Hematopoietic multipotent progenitor cell treated with erythropoietin and hydrocortisone succinate and interleukin-3 and kit ligand, for 15 days (in vitro differentiated cells): ENCODE data around the gene PPFIA3.
"Not testable (repeated sequence)": the region's sequence is repeated elsewhere in the genome, so short reads cannot be mapped to it uniquely, and the experiment has no call there.

Experiments used
- DNase-seq: peaks from one replicate; pipeline ENCODE4 v3.0.0-alpha.2; 2015; ENCODE audit warnings: low spot score

The PPFIA3 gene

DNA sequence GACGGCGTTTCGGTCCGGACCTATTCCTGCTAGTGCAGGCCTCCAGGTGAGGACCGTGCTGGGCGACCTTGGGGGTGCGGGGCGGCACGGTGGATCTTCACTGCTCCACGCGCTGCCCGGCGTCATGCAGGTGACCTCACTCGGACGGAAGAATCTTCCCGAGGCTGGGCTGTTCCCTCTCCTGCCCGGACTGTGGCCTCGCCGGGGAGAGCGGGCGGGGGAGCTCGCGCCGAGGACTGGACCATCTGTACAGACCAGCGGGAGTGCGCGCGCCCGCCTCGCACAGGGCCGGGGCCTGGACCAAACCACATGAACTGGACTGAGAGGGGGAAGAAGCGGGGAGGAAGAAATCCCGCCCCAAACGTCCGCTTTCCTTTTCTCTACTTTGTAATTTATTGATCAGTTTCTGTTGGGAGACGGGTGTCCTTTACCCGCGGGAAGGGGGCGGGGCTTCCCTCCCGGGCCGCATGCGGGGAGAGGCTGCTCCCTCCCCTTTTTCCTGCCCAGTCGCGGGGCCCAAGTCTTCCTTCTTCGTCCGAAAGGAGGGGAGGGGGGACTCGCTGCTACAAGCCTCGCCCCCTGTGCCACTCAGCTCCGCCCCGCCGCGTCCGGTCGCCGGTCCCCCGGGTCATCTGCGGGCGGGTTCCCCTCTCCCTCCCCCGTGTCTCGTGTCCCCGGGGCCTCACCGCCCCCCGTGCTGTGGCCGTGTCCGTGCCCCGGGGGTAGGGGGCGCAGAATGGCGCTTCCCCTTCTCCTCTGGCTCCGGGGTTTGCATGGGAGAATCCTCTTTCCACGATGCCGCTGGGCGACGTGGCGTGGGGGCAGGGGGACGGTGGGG lies 31.0 kb downstream of the PPFIA3 start:
- DNase-seq, result peak; percentile 55

DNA sequence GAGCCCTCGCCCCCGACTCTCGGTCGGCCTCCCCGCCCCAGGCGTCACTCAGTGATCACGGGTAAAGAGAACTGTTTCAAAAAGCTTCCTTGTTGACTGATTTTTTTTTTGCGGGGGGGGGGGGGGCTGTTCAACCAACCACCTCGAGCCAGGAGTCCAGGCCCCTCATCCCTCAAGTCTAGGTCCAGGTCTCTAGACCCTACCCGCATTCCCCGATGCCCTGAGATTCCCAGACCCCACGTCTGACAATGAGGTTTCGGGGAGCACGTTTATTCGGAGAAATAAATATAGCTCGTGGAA lies 31.6 kb downstream of the PPFIA3 start:
- no peak for DNase-seq

DNA sequence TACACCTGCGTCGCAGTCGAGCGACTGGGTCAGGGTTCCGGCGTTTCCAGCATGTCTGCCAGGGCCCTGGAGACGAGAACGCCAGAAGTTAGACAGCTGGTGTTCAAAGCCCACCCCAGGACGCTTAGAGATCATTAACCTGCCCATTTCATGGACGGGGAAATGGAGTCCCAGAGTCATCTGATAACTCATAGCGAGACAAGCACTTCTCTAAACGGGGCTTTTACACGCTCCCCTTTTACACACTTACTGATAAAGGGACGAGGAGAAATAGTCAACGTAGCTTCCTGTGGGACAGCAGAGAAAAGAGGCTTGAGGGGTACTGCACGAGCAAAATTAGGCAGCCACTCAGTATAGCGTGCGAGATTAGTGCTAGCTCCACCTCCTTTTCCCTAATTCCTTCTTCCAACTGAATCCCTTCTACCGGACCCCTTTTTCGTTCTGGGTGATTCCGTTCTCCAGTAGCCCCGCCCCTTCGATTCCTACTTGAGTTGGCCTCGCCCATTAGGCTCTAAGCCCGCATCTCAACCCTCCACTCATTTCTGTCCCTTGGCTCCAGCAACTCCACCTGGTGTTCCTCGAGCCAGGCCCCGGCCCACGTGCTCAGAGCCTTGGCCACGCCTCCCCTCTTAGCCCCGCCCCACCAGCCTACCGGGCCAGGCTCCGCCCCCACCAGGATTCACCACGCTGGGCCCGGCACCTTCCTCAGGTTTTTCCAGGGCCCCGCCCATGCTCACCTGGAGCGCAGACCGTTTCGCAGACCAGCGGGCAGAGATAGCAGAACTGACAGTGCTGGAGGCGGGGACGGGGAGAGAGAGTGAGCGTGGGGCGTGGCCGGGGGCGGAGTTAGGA lies 32.1 kb downstream of the PPFIA3 start:
- DNase-seq, result peak; percentile 46

DNA sequence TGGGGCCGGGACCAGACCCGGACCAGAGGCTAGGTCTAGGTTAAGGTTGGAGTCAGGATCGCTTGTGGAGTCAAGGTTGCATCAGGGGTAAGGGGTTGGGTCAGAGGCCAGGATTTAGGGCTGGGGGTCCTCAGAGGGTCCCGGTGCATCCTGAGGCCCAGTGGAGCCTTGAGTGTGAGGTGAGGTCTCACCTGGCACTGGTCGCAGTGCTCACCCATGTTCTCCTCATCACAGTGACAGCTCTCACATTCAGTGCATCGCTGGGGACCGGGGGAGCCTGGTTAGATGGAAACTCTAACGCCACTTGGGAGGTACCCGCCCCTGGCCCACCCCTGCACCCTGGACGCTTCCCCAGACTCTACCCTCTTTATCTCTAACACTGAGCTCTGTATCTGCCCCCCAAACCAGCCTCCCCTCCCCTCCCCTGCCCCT lies 32.8 kb downstream of the PPFIA3 start:
- DNase-seq, result no peak

DNA sequence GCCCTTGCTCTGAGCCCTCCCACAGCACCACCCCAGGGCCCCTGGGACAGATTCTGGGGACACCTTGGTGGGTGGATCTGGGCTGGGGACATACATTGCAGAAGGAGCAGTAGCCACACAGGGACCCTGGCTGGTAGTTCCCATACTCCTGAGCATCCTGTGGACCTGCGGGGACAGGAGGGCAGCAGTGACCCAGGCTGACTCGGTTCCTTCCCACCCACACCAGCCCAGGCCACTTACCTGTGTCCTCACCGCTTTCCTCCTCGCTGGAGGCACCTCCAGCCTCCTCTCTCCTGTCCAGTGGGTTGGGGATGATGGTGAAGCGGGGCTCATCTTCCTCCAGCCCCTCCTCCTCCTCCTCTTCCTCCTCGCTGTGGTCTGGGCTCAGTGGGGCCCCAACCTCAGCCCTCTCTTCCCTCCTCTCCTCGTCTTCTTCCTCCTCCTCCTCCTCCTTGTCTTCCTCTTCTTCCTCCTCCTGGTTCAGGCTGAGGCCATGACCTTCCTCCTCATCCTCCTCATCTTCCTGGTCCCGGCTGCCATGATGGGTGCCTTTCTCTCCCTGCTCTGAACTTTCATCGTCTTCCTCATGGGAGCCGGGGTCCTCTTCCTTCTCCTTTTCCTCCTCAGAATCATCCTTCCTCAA lies 33.9 kb downstream of the PPFIA3 start:
- DNase-seq, result no peak

DNA sequence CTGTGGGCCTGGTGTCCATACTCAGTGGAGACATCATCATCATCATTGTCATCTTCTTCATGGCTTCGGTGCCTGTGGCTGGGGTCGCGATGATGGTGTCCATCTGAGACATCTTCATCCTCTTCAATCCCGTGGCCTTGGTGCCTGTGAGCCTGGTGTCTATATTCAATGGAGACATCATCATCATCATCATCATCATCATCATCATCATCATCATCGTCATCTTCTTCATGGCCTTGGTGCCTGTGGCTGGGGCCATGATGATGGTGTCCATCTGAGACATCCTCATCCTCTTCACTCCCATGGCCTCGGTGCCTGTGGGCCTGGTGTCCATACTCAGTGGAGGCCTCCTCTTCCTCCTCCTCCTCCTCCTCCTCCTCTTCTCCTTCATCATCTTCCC lies 34.9 kb downstream of the PPFIA3 start:
- DNase-seq, result no peak

DNA sequence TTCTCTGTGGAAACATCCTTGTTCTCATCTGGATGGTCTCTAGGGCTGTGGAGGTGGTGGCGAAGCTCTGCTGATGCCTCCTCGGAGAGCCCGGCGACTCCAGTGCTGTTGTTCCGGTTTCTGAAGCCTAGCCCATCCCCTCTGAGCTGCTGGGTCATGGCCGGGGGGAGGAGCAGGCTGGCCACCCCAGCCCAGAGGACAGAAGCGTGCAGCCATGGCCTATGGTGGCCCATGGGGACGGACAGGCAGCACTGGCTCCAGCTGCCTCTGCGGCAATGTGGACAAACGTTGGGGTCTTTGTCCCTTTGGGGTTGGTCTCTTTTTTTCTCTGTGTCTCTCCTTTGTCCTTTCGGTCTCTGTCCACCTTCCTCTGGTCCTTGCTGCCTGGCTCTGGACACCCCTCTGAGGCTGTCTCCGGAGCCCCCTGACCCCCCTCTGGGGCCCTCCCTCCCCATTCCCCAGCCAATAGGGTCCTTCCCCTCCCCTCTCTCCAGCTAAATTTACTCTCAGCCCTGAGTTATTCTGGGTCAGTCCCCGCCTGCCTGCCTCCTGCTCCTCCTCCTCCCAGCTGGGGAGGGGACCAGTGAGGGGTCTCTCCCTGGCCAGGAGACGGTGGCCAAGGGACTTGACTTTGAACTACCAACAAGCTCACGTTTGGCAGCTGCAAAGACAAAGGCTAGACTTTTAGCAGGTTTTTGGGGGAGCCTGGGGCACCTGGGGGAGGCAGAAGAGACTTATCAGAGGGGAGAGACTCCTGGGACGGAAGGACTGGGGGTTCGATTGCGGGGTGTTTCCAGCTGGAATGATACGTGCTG lies 35.9 kb downstream of the PPFIA3 start, which contains the start of gene HRC:
HRC (minus strand) TSS at position 392 of the 815 bp plus-strand sequence; CDS start at position 233, 159 bp downstream.
- no peak for DNase-seq

DNA sequence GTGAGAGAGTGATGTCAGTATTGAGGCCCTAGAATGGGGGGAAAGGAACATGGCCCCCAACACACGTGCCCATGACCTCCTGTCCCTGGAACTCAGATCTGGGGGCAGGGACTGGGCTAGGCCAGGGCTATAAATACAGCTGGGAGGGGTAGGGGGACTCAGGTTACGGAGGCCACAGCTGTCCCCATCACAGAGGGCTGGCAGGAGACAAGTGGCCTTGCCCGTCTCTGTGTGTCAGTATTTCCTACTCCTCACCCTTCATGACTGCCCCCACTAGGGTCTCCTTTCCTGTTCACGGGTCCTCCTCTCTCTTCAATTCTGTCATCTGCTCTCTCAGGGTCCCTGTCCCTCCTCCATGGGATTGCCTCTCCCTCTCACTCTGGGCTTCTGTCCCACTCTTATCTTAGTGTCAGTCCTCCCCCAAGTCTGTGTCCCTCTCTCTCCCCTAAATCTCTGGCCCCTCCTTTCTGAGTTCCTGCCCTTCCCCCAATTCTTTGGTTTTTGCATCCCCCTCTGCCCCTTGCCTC lies 36.5 kb downstream of the PPFIA3 start:
- DNase-seq, result no peak

DNA sequence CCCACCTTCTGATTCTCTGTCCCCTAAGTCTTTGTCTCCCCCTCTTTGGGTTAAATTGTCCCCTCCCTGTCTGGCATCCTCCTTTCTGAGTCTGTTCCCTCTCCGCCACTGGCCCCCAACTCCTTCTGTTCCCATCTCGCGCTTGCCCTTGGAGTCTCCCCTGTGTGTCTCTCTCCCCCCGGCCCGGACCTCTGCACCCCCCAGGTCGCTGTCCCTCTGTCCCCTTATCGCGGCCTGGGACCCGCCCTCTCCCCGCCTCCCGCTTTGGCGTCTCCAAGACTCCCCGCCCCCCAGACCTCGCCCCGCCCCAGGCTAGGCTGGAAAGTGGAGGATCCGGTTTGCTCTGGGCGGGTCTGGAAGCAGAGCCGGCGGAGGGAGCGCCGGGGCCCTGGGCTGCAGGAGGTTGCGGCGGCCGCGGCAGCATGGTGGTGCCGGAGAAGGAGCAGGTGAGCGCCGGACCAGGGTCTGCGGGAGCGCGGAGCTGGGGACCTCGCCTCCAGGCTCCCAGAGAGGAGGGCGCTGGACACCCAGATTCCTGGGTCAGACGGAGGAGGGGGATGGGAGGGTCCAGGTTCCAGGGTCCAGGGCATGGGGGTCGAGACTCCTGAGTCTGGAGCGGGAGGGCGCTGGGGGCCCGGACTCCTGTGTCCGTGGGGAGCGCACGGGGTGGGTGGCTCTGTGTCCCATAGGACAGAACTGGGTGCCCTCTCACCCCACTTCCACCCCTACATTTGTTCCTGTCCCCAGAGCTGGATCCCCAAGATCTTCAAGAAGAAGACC lies 38.3 kb downstream of the PPFIA3 start, which contains the start of gene TRPM4:
TRPM4 (plus strand) TSS at position 348 of the 780 bp plus-strand sequence; CDS start at position 423, 75 bp downstream.
- peak; percentile 25 for DNase-seq

DNA sequence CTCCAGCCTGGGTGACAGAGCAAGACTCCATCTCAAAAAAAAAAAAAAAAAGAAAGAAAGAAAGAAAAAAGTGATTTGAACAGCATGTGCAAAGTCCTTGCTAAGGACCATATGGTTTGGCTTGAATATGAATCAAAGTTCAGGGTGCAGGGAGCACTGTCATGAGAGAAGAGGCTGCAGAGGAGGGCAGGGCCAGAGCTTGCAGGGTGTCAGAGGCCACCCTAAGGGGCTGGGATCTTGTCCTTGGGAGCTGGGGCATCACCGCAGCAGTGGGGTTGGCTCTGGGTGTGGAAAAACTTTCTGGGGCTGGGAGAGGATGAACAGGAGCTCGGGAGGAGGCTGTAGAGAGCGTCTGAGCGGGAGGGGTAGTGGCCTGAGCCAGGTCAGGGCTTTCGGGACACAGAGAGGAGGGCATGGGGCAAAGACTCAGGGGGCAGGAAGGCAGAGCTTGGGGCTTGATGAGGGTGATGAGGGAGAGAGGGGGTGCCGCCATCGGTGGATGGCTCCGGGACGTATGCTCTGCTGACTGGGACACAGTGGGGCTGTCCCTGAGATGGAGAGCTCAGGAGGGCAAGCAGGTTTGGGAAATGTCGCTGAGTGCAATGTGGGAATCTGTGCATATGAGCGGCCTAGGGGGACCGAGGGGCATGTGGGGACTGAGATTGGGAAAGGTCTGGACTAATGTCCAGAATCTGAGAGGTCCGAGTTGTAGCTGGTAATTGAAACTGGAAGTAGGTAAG lies 41.3 kb downstream of the PPFIA3 start:
- DNase-seq, result no peak

DNA sequence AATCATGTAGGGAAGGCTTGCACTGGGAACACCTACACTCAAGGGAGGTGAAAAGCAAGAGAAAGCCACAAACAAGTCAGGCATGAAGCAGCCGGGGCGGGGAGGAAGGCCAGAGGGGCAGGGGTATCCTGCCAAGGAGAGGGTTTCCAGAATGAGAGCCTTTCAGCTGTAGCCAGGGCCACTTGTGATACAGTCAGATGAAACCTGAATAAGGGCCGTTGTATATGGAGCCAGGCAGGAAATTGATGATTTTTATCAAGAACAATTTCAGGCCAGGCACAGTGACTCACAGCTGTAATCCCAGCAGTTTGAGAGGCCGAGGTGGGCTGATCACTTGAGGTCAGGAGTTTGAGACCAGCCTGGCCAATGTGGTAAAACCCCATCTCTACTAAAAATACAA lies 42.6 kb downstream of the PPFIA3 start:
- no peak for DNase-seq

DNA sequence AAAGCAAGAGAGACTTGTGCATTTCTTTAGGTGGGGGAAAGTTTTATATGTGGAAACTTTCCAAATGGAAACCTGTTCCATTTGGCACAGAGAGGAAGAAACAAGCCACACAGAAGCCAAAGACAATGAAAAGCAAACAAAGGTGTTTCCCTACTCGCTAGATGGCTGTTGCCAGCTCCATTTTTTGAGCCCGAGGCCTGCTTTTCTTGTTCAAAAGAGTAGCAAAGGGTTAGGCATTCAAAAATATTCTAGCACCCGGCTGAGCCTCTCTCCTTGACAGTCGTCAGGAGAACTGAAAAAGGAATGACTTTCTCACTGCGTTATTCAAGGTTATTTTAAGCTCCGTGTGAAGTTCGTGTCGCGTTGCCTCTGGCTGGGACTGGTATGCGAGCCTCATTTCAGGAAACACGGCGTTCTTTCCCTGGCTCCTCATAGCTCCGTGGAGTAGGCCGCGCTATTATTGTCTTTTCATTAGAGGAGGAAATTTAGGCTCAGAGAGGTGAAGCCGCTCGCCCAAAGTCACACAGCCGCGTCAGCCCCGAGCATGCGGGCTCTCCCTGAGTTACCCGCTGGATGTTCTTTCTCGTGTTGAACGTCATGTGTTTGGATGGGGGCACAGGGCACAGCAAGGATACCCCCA lies 45.9 kb downstream of the PPFIA3 start:
- DNase-seq, result no peak

DNA sequence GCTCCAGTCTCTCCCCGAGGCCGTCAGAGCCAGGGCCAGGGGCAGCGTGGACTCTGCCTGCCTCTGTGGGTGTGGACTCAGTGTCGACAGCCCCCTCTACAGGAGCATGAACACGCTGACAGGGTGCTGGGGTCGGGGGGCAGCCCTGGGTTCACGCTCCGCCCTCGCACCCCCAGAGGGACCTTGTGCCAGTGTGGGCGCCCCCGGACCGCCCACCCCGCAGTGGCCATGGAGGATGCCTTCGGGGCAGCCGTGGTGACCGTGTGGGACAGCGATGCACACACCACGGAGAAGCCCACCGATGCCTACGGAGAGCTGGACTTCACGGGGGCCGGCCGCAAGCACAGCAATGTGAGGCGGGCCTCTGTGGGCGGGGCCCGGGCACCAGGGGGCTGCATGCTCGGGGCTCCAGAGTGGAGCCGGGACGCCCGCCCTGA lies 46.5 kb downstream of the PPFIA3 start:
- no peak for DNase-seq

DNA sequence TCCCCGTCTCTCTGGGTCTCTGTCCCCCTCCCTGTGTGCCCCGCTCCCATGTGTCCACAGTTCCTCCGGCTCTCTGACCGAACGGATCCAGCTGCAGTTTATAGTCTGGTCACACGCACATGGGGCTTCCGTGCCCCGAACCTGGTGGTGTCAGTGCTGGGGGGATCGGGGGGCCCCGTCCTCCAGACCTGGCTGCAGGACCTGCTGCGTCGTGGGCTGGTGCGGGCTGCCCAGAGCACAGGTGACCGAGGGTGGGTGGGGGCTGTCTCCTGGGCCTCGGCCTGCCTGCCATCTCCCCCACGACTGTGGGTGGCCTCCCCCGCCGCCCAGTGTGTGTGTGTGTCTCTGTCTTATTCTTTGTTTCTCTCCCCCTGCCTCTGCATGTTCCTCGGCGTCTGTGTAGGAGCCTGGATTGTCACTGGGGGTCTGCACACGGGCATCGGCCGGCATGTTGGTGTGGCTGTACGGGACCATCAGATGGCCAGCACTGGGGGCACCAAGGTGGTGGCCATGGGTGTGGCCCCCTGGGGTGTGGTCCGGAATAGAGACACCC lies 48.6 kb downstream of the PPFIA3 start:
- no peak for DNase-seq

DNA sequence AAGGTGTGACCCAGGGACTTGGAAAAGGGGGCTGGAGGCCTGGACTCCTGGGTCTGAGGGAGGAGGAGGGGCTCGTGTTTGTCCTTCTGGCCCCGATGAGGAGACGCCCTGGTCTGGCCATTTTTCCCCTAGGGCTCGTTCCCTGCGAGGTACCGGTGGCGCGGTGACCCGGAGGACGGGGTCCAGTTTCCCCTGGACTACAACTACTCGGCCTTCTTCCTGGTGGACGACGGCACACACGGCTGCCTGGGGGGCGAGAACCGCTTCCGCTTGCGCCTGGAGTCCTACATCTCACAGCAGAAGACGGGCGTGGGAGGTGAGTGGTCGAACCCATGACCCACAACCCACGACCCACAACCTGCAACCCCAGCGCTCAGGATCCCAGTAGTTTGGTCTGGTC lies 49.1 kb downstream of the PPFIA3 start:
- no peak for DNase-seq

DNA sequence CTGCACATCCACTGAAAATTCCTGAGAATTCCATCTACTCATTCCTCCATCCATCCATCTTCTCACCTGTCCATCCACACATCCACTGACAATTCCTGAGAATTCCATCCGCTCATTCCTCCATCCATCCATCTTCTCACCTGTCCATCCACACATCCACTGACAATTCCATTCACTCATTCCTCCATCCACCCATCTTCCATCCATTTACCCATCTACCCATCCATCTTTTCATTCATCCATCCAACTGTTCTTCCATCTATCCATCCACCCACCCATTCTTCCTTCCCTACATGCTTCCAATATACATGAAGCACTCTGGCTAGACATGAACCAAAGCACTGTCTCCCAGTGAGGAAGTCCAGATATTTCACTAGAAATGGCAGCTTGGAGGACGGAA lies 53.9 kb downstream of the PPFIA3 start:
- no peak for DNase-seq

DNA sequence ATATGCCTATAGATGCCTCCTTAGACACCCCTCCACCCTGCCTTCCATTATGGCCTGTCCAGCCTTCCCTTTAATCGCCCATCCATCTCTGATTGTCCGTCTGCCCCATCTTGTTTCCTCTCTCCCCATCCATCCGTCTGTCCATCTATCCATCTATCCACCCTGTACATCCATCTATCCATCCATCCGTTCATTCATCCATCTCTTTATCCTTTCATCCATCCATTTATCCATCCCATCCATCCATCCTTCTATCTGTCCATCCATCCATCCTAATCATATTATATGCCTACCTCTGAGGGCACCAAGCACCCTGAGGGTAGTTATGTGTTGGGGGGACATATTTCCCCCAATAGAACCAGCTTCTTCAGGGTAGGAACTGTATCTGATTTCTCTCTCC lies 61.3 kb downstream of the PPFIA3 start:
- DNase-seq, result no peak

DNA sequence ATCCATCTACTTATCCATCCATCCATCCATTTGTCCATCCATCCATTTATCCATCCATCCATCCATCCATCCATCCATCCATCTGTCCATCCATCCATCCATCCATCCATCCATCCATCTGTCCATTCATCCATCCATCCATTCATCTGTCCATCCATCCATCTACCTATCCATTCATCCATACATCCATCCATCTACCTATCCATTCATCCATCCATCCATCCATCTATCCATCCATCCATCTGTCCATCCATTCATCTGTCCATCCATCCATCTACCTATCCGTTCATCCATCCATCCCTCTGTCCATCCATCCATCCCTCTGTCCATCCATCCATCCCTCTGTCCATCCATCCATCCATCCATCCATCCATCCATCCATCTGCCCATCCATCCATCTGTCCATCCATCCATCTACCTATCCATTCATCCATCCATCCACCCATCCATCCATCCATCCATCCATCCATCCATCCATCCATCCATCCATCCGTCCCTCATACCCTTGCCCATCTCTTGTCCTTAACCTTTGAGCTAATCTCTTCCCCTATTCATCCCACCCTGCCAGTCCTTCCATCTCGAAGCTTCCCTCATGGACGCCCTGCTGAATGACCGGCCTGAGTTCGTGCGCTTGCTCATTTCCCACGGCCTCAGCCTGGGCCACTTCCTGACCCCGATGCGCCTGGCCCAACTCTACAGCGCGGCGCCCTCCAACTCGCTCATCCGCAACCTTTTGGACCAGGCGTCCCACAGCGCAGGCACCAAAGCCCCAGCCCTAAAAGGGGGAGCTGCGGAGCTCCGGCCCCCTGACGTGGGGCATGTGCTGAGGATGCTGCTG lies 62.9 kb downstream of the PPFIA3 start:
- DNase-seq, result not testable (repeated sequence)
